Endothelial cell of umbilical vein (primary cell): Measurements from ENCODE around the gene MESP2. TPM values are rescaled to one million over a fixed set of nuclear protein-coding genes. Genes with fewer than 3 reads are reported as not detected.

Experiments
- BruUV-seq: library from RNA; stranded (reverse); fragments of 400-500 nt; replicated peaks from 2 replicates; lab custom pipeline; 2021; lab: Mats Ljungman, UMichigan
- CTCF ChIA-PET: fragments of 300-600, 350-600 bp; sonication (Branson Sonifier 250); formaldehyde crosslinking; loops from one replicate; lab custom pipeline; 2021; ENCODE audit warnings: antibody characterized with exemption, inconsistent platforms; lab: Charles Lee
- POLR2A ChIA-PET: fragments of 300-600, 350-600 bp; sonication (Branson Sonifier 250); formaldehyde crosslinking; loops from one replicate; lab custom pipeline; 2021; ENCODE audit warnings: antibody characterized with exemption, inconsistent platforms; lab: Charles Lee
- DNase-seq: peaks from one replicate; pipeline ENCODE4 v3.0.0-alpha.2; 2011; ENCODE audit warnings: low read depth, low spot score
- FAIRE-seq: peaks from 2 replicates; lab custom pipeline; 2011; peaks lifted over from hg19 to GRCh38; lab: Jason Lieb, UNC
- H2AFZ ChIP-seq: 2 replicates; pipeline ENCODE4 v1.6.0; 2012; ENCODE audit warnings: low read depth, low read length, control low read depth, inconsistent platforms
- H3K27ac ChIP-seq: 2 replicates; pipeline ENCODE4 v1.5.1; 2011; ENCODE audit warnings: low read depth, mild to moderate bottlenecking, control low read depth, low read length, moderate library complexity; ENCODE audit not compliant: insufficient read depth
- H3K27me3 ChIP-seq, 2 experiments: 2 replicates each; pipeline versions ENCODE4 v1.6.0 to v1.6.1; 2011; ENCODE audit warnings: low read length in 2 of 2, mixed read lengths in 1 of 2; ENCODE audit not compliant: control insufficient read depth in 2 of 2, insufficient read depth in 2 of 2
- H3K36me3 ChIP-seq, 2 experiments: 2 replicates in 1 of 2; 3 replicates in 1 of 2; pipeline ENCODE4 v1.5.1; 2011; ENCODE audit warnings: low read length in 2 of 2, mild to moderate bottlenecking in 1 of 2, moderate library complexity in 1 of 2; ENCODE audit not compliant: control insufficient read depth in 2 of 2, insufficient read depth in 2 of 2; ENCODE audit errors: extremely low read depth in 1 of 2
- H3K4me1 ChIP-seq: 3 replicates; pipeline ENCODE4 v1.5.1; 2011; ENCODE audit warnings: mild to moderate bottlenecking, low read length; ENCODE audit not compliant: control insufficient read depth, insufficient read depth; ENCODE audit errors: extremely low read depth
- H3K4me2 ChIP-seq: 2 replicates; pipeline ENCODE4 v1.6.1; 2011; ENCODE audit warnings: low read length, control low read depth, mixed read lengths; ENCODE audit not compliant: insufficient read depth
- H3K4me3 ChIP-seq, 3 experiments: fragments of 200-600 bp in 1 of 3; sonication (generic), shearing (Covaris generic) in 1 of 3; replicated peaks in 1 of 3; 2 replicates each; pipeline ENCODE4 v1.5.1; 2011 to 2016; ENCODE audit warnings: control low read depth in 3 of 3, low read length in 3 of 3, mild to moderate bottlenecking in 2 of 3, inconsistent platforms in 1 of 3, low read depth in 1 of 3, moderate library complexity in 1 of 3; ENCODE audit not compliant: insufficient read depth in 1 of 3
- H3K79me2 ChIP-seq: 2 replicates; pipeline ENCODE4 v1.6.0; 2012; ENCODE audit warnings: low read length, inconsistent platforms; ENCODE audit not compliant: control insufficient read depth, insufficient read depth
- H3K9ac ChIP-seq: replicated peaks from 2 replicates; pipeline ENCODE3; 2011; ENCODE audit warnings: low read length, control low read depth; ENCODE audit not compliant: insufficient read depth; ENCODE audit errors: extremely low read depth
- H3K9me1 ChIP-seq: replicated peaks from 3 replicates; pipeline ENCODE4 v1.6.0; 2011; ENCODE audit warnings: mild to moderate bottlenecking, low read length; ENCODE audit not compliant: control insufficient read depth, insufficient read depth; ENCODE audit errors: extremely low read depth
- H3K9me3 ChIP-seq: replicated peaks from 2 replicates; pipeline ENCODE4 v1.5.1; 2012; ENCODE audit warnings: low read length, inconsistent platforms; ENCODE audit not compliant: control insufficient read depth, insufficient read depth
- H4K20me1 ChIP-seq: replicated peaks from 2 replicates; pipeline ENCODE3; 2011; ENCODE audit warnings: mild to moderate bottlenecking, low read length; ENCODE audit not compliant: control insufficient read depth, insufficient read depth; ENCODE audit errors: extremely low read depth
- EZH2 ChIP-seq: IDR thresholded peaks from 2 replicates; pipeline ENCODE4 v1.6.1; 2012; ENCODE audit warnings: borderline replicate concordance, low read depth, mild to moderate bottlenecking, moderate library complexity, low read length, inconsistent platforms; ENCODE audit not compliant: severe bottlenecking
- FOS ChIP-seq: IDR thresholded peaks from 2 replicates; pipeline ENCODE4 v1.6.1; 2011; ENCODE audit warnings: mild to moderate bottlenecking, low read length, moderate library complexity, borderline replicate concordance; ENCODE audit not compliant: insufficient read depth
- GATA2 ChIP-seq: IDR thresholded peaks from 2 replicates; pipeline ENCODE4 v1.7.0; 2011; ENCODE audit warnings: low read depth, mild to moderate bottlenecking, moderate library complexity, mixed read lengths, low read length; ENCODE audit not compliant: insufficient read length, insufficient read depth
- JUN ChIP-seq: IDR thresholded peaks from 2 replicates; pipeline ENCODE4 v1.6.1; 2011; ENCODE audit warnings: borderline replicate concordance, low read depth; ENCODE audit not compliant: insufficient read length, insufficient read depth
- MYC ChIP-seq: IDR thresholded peaks from one replicate; pipeline ENCODE4 v1.6.1; 2011; ENCODE audit warnings: mild to moderate bottlenecking, low read depth, low read length
- POLR2A ChIP-seq: IDR thresholded peaks from 2 replicates; pipeline ENCODE4 v1.6.1; 2012; ENCODE audit warnings: low read depth, mild to moderate bottlenecking, control low read depth, low read length
- POLR2AphosphoS5 ChIP-seq: IDR thresholded peaks from 2 replicates; pipeline ENCODE4 v1.6.1; 2012; ENCODE audit warnings: low read depth, mild to moderate bottlenecking, control low read depth, low read length, moderate library complexity; ENCODE audit not compliant: insufficient read depth
- dilution Hi-C: fragments of 300-500 bp; cut with MboI; formaldehyde crosslinking; loops from one replicate; pipeline ENCODE4 v1.15.0; 2019; ENCODE audit warnings: low sequenced_read_pairs; ENCODE audit not compliant: extremely low pct_ligation_motif_present
- intact Hi-C: fragments of 100-400 bp; cut with micrococcal nuclease; formaldehyde crosslinking; loops from one replicate; pipeline ENCODE4 v1.10.0; 2022
- polyA plus RNA-seq, 4 experiments: library from polyadenylated mRNA; depleted of rRNA in 3 of 4; stranded (reverse) in 3 of 4; unstranded in 1 of 4; fragments of >200 nt; gene quantifications; 2 replicates each; pipeline versions ENCODE4 v1.2.1 to v1.2.3, GENCODE V29; 2011 to 2012; ENCODE audit warnings: missing spikeins in 1 of 4
- total RNA-seq: library from RNA; stranded (reverse); gene quantifications from 2 replicates; pipeline ENCODE4 v1.2.3, GENCODE V29; 2021
- TF ChIP-seq, protein P1 (sequence below), 2 donors: IDR thresholded peaks; 1 replicate in 1 of 2; 2 replicates in 1 of 2; pipeline ENCODE4 v1.5.1; 2011; ENCODE audit warnings: low read length in 2 of 2, mild to moderate bottlenecking in 2 of 2, moderate library complexity in 2 of 2, control low read depth in 1 of 2, inconsistent platforms in 1 of 2, low read depth in 1 of 2; ENCODE audit not compliant: insufficient read depth in 1 of 2; ENCODE audit errors: extremely low read depth in 1 of 2
- TF ChIP-seq, protein P2 (sequence below): IDR thresholded peaks from 2 replicates; pipeline ENCODE4 v1.6.1; 2011; ENCODE audit not compliant: insufficient read depth, insufficient read length

MESP2 gene
- total and polyA plus RNA-seq, 2 donors (not counting 3 experiments of a cell fraction or from before 2014, with no cell fraction given) = 0.42 to 0.43 TPM

DNA sequence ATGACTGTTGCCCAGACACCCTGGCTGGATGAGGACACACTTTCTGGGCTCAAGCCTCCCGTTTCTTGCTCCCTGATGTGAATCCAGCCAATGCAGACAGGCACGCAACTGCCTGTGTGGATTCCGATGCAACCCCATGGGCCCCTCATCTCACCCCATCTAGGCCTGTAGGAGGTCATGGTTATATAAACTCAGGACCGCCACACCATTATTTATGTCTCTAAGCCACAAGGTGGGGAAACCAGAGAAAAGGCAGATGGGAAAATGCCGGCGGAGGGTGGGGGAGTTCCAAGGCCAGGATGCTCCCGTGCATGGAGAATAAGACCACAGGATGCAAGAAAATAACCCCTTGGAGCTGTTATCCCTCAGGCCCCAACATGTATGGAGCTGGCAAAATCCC, 27.1 kb upstream of the MESP2 start:
- H3K4me3 ChIP-seq = no peak overlapping the region
- H3K9me3 ChIP-seq = no peaks in the 10 kb centered on the region
- no peaks in the 10 kb centered on the region for H3K9me1 ChIP-seq
- ChIA-PET POLR2A (no interaction called here), CTCF (interaction anchor here (1.4 to 4.6 kb wide), 4 partner anchors 9 to 126 kb away, joined by 3 to 29 read pairs (median 20); no protein-coding TSS in a partner anchor)
- no peak for FAIRE-seq
- no peaks in the 10 kb centered on the region for H3K79me2 ChIP-seq
- intact Hi-C loops (no loop called here), dilution Hi-C loops (no loop called here)
- no peak overlapping the region for H3K4me2 ChIP-seq
- no TSS peak for BruUV-seq
- DNase-seq = no peak
- no peak overlapping the region for H3K27ac ChIP-seq
- peaks cover 6% of the 10 kb centered on the region for H3K4me1 ChIP-seq
- H3K9ac ChIP-seq = no peak overlapping the region
- peaks cover 3 to 12% of the 10 kb centered on the region in 2 experiments for H3K27me3 ChIP-seq
- H4K20me1 ChIP-seq = no peaks in the 10 kb centered on the region
- no peaks in the 10 kb centered on the region for H3K36me3 ChIP-seq
- TF ChIP-seq, protein P1, sequence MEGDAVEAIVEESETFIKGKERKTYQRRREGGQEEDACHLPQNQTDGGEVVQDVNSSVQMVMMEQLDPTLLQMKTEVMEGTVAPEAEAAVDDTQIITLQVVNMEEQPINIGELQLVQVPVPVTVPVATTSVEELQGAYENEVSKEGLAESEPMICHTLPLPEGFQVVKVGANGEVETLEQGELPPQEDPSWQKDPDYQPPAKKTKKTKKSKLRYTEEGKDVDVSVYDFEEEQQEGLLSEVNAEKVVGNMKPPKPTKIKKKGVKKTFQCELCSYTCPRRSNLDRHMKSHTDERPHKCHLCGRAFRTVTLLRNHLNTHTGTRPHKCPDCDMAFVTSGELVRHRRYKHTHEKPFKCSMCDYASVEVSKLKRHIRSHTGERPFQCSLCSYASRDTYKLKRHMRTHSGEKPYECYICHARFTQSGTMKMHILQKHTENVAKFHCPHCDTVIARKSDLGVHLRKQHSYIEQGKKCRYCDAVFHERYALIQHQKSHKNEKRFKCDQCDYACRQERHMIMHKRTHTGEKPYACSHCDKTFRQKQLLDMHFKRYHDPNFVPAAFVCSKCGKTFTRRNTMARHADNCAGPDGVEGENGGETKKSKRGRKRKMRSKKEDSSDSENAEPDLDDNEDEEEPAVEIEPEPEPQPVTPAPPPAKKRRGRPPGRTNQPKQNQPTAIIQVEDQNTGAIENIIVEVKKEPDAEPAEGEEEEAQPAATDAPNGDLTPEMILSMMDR (IDR thresholded peaks at IDR 0.05; ENCODE audit: extremely low read depth in 1 of 2, insufficient read depth in 1 of 2, low read depth in 1 of 2, low read length in 2 of 2) = no peak
- no peak for TF ChIP-seq GATA2
- TF ChIP-seq POLR2AphosphoS5 = no peak
- no peak for TF ChIP-seq POLR2A
- TF ChIP-seq JUN = no peak
- TF ChIP-seq, protein P2, sequence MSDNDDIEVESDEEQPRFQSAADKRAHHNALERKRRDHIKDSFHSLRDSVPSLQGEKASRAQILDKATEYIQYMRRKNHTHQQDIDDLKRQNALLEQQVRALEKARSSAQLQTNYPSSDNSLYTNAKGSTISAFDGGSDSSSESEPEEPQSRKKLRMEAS = no peak
- no peak for TF ChIP-seq MYC
- no peak for TF ChIP-seq FOS
- TF ChIP-seq EZH2 = no peak
- no peak overlapping the region for H2AFZ ChIP-seq
